Epithelial cell of prostate (primary cell): ENCODE measurements around the gene MRPS2.

ENCODE experiments used
- DNase-seq: peaks from one replicate; pipeline ENCODE4 v3.0.0-alpha.2; 2011; ENCODE audit warnings: low read depth, low spot score
- H3K27ac ChIP-seq: fragments of 450-650 bp; 2 replicates; pipeline ENCODE4 v1.5.1; 2017; ENCODE audit warnings: mild to moderate bottlenecking

MRPS2 gene

GRCh38 chr9:135480071-135480939 lies 20.2 kb upstream of the MRPS2 start:
- no peak for DNase-seq
- H3K27ac ChIP-seq: peak overlapping the region; percentile 55

GRCh38 chr9:135480940-135481310 lies 19.6 kb upstream of the MRPS2 start:
- no peak overlapping the region for H3K27ac ChIP-seq
- DNase-seq: no peak

- no peak overlapping the region for H3K27ac ChIP-seq
- no peak for DNase-seq
These were observed 18.3 kb upstream of the MRPS2 start for GRCh38 chr9:135482015-135482754.

DNA sequence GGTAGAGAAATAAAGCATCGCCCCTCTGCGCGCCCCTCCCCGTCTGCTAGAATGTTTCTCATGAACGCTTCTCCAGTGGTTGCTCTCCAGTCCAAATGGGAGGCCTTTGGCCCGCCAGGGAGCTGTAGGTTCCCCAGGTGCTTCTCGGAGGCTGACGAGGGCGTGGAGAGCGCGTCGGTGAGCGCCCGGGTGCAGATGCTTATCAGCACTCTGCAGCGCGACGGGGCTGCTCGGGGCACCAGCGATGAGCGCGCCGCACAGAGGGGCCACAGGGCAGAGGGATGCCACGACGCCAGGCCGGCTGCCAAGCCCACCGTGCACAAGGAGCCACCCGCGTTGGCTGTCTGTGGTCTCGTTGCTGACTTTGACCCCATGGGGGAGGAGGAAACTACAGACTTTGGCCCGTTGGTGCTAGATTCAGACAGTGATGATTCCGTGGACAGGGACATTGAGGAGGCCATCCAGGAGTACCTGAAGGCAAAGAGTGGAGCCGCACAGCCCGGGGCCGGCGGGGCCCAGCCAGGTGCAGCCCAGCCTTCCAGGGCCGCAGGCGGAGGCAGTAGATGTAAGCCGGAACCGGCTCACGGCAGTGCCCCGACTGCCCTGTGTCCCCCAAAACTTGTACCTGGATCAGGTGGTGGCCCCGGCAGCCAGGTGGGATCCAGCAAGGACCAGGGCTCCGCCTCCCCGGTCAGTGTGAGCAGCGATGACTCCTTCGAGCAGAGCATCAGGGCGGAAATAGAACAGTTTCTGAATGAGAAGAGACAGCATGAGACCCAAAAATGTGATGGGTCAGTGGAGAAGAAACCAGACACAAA lies 15.8 kb upstream of the MRPS2 start:
- DNase-seq: no peak
- no peak overlapping the region for H3K27ac ChIP-seq

DNA sequence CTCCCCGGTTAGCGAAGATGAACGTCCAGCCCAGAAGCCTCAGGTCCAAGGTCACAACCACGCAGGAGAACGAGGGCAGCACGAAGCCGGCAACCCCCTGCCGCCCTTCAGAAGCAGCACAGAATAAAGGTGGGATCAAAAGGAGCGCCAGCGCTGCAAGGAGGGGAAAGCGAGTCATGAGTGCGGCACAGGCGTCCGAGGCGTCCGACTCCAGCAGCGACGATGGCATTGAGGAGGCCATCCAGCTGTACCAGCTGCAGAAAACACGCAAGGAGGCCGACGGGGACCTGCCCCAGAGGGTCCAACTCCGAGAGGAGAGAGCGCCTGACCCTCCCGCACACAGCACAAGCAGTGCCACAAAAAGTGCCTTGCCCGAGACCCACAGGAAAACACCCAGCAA lies 15.1 kb upstream of the MRPS2 start:
- no peak overlapping the region for H3K27ac ChIP-seq
- DNase-seq: no peak

GRCh38 chr9:135485832-135486231 lies 14.7 kb upstream of the MRPS2 start:
- DNase-seq: no peak
- H3K27ac ChIP-seq: no peak overlapping the region

DNA sequence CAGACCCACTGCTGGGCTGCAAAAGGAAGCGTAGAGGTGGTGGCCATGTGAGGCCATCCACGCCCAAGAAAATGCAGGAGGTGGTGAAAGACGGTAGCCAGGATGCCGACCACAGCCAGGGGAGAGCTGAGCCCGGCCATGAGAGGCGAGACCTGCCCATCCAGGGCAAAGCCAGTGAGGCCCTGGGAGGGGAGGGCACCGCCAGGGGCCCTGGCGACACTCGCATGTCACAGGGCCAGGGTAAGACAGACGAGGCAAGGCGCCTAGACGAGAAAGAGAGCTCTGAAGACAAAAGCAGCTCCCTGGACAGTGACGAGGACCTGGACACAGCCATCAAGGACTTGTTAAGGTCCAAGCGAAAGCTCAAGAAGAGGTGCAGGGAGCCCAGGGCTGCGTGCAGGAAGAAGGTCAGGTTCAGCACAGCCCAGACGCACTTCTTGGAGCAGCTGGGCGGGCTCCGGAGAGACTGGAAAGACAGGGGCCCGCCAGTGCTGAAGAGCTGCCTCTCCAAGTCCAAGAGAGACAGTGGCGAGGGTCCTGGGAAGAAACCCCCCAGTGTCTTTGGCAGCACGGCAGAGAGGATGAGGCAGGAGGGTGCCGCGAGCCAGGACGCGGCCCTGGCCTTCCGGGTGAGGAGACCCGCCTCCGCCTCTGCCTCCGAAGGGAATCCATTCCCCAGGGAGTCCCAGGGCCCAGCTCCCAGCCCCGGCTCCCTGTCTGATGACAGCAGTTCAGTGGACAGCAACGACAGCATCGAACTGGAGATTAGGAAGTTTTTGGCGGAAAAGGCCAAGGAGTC lies 14.0 kb upstream of the MRPS2 start:
- no peak for DNase-seq
- H3K27ac ChIP-seq: no peak overlapping the region

GRCh38 chr9:135487281-135488012 lies 13.0 kb upstream of the MRPS2 start:
- no peak for DNase-seq
- no peak overlapping the region for H3K27ac ChIP-seq

- no peak overlapping the region for H3K27ac ChIP-seq
These were observed 12.5 kb upstream of the MRPS2 start for GRCh38 chr9:135488013-135488330.

GRCh38 chr9:135488527-135488926 lies 12.0 kb upstream of the MRPS2 start:
- no peak for DNase-seq

More at GRCh38 chr9:135488013-135488330, 12.5 kb upstream of the MRPS2 start:
- no peak for DNase-seq

DNA sequence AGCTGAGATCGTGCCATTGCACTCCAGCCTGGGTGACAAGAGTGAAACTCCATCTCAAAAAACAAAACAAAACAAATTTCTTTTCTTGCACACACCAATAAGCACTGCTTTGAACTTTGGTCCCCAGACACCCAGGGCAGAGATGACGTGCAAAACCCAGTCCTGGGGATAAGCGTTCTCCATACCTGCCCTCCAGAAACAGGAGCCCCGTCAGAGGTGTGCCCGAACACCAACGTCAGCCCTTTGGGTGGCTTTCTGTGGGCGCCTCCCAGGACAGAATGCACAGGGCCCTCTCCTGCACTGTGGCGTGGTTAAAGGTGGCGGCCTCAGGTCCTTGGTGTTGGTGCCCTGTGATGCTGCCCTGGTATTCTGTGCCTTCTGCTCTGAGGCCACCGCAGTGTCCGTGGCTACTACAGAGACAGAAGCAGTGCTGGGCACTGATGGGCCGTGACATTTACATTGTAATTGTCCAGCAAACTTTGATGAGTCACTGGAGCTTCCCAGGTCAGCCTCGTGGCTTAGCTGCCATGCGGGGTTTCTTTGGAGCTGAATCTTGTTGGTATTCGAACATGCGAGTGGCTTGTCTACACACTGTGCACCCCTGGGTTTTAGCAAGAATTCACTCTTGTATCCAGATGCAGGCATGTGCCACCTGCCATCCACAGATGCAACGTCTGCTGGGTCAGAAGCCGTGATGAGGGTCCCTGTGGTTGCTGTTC lies 11.1 kb upstream of the MRPS2 start:
- no peak overlapping the region for H3K27ac ChIP-seq
- DNase-seq: no peak

More at GRCh38 chr9:135488527-135488926, 12.0 kb upstream of the MRPS2 start:
- H3K27ac ChIP-seq: no peak overlapping the region

DNA sequence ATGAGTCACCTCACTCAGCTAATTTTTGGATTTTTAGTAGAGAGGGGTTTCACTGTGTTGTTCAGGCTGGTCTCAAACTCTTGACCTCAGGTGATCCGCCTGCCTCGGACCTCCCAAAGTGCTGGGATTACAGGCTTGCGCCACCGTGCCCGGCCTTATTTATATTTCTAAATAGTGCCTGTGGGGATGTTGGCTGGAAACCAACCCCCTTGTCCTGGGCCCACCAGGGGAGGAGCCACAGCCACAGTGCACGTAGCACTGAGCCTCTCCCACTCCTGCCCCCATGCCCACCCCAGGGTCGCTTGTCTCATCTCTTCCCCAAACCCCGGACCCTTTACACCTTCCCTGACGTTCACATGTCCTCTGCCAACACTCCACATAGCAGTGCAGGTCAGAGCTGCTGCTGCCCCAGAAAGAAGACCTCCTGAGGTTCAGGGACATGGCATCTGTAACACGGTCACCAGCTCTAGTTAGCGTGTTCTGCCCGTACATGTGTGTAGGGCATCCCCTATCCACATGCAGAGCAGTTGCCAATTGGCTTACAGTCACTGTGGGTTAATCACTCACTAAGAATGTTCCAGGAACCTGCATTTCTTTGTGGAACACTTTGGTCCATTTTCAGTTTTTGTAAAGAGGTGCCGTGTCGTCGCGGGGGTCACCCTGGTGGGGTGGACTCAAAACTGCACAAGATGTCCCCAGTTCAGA lies 10.2 kb upstream of the MRPS2 start:
- DNase-seq: no peak
- H3K27ac ChIP-seq: no peak overlapping the region

DNA sequence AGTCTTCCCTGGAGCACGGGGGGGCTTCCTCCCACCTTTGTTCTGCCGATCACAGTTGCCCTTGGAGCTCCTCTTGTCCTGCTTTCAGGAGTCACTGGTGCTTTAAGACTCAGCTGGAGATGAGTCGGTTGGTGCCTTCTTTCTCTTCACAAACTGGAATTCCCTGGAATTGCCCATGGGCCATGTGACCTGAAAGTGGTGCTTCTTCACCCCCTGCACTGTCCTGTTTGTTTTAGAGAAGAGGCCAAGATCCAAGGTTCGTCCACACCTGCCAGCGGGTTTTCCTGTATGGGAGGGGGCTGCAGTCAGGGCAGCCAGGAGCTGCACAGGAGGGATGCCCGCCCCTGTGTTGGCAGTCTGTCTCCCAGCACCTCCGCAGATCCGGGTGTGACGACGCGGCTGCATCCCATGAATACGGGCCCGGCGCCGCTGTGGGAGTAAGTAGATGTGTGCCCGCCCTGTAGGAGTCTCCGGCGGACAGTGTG lies 9.5 kb upstream of the MRPS2 start:
- no peak for DNase-seq
- no peak overlapping the region for H3K27ac ChIP-seq

- H3K27ac ChIP-seq: no peak overlapping the region
- DNase-seq: no peak
These were observed 8.7 kb upstream of the MRPS2 start for GRCh38 chr9:135491764-135492163.

- no peak overlapping the region for H3K27ac ChIP-seq
- DNase-seq: no peak
These were observed 7.4 kb upstream of the MRPS2 start for GRCh38 chr9:135492886-135493669.

- no peak for DNase-seq
- H3K27ac ChIP-seq: no peak overlapping the region
These were observed 5.5 kb upstream of the MRPS2 start for GRCh38 chr9:135494791-135495559.
